Measurements from ENCODE around the gene HOXD11.

DNA sequence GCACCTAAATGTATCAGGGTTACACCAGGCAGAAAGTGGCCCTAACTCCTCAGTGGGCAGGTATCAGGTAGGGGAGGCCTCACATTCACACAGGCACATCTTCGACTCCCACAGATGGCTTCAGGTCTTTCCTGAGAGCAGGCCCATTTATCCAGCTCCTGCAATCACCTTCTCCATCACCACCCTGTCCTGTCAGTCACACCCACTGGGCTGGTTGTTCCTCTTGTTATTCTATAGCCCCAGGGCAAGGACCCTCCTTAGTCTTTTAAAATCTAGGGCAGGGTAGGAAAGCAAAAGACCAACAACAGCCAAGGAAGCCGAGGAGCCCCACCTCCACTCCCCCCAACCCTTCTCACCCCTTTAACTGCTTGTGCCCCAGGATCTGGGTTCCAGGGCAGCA, 35.2 kb downstream of the HOXD11 start:
- TF ChIP-seq, protein P1, sequence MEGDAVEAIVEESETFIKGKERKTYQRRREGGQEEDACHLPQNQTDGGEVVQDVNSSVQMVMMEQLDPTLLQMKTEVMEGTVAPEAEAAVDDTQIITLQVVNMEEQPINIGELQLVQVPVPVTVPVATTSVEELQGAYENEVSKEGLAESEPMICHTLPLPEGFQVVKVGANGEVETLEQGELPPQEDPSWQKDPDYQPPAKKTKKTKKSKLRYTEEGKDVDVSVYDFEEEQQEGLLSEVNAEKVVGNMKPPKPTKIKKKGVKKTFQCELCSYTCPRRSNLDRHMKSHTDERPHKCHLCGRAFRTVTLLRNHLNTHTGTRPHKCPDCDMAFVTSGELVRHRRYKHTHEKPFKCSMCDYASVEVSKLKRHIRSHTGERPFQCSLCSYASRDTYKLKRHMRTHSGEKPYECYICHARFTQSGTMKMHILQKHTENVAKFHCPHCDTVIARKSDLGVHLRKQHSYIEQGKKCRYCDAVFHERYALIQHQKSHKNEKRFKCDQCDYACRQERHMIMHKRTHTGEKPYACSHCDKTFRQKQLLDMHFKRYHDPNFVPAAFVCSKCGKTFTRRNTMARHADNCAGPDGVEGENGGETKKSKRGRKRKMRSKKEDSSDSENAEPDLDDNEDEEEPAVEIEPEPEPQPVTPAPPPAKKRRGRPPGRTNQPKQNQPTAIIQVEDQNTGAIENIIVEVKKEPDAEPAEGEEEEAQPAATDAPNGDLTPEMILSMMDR (CRISPR knock-in tag; IDR thresholded peaks at IDR 0.05), result no peak
- TF ChIP-seq FOXP4 (CRISPR knock-in tag; IDR thresholded peaks at IDR 0.05), result no peak
- no peak for TF ChIP-seq NONO (IDR thresholded peaks at IDR 0.05)
- no peak for TF ChIP-seq NONO (CRISPR knock-in tag; conservative IDR thresholded peaks at IDR 0.05)
- TF ChIP-seq NBN (conservative IDR thresholded peaks at IDR 0.05), result no peak
- TF ChIP-seq CEBPB (IDR thresholded peaks at IDR 0.05; ENCODE audit: borderline replicate concordance, low read depth, low read length), result no peak
- no peak for TF ChIP-seq CAMTA2 (CRISPR knock-in tag; IDR thresholded peaks at IDR 0.05; ENCODE audit: borderline replicate concordance)
- TF ChIP-seq MYNN (CRISPR knock-in tag; IDR thresholded peaks at IDR 0.05; ENCODE audit: low read depth), result no peak
- no peak for TF ChIP-seq PBX3 (CRISPR knock-in tag; IDR thresholded peaks at IDR 0.05; ENCODE audit: borderline replicate concordance)
- no peak for TF ChIP-seq HDAC2 (CRISPR knock-in tag; IDR thresholded peaks at IDR 0.05)
- TF ChIP-seq MAX (IDR thresholded peaks at IDR 0.05), result no peak
- no peak for TF ChIP-seq ZSCAN30 (CRISPR knock-in tag; IDR thresholded peaks at IDR 0.05)
- TF ChIP-seq RXRA (CRISPR knock-in tag; IDR thresholded peaks at IDR 0.05), result no peak
- no peak for TF ChIP-seq ZNF251 (CRISPR knock-in tag; IDR thresholded peaks at IDR 0.05)
